ENCODE results near the gene ANKRD66.

ANKRD66 gene

GRCh38 chr6:46793138-46793537 is 46.4 kb downstream of the ANKRD66 start, which contains the start of gene MEP1A:
MEP1A (plus strand) TSS chr6:46793389; CDS start chr6:46793399, 10 bp downstream.
- no peak within 1 kb of the TSS for H3K4me3 Mint-ChIP-seq
- H3K27me3 Mint-ChIP-seq (ENCODE audit: low read depth): peaks cover 3% of the 10 kb centered on the region
- no peaks in the 10 kb centered on the region for H3K4me1 Mint-ChIP-seq
- no peaks in the 10 kb centered on the region for H3K9me3 Mint-ChIP-seq
- H3K27ac Mint-ChIP-seq: no peak within 1 kb of the TSS
- TF ChIP-seq CTCF (IDR thresholded peaks at IDR 0.05; ENCODE audit: unreplicated experiment in 3 of 3): no peak
- no peaks in the 10 kb centered on the region for H3K36me3 Mint-ChIP-seq (ENCODE audit: low read depth)

- Mint-ChIP-seq H3K27me3 (ENCODE audit: low read depth) (peaks cover 3% of the 10 kb centered on the region), H3K27ac (no peak overlapping the region), H3K9me3 (no peaks in the 10 kb centered on the region), H3K4me3 (no peak overlapping the region), H3K4me1 (no peaks in the 10 kb centered on the region), H3K36me3 (ENCODE audit: low read depth) (no peaks in the 10 kb centered on the region)
- no peak for TF ChIP-seq CTCF (IDR thresholded peaks at IDR 0.05; ENCODE audit: unreplicated experiment in 3 of 3)
Measured at GRCh38 chr6:46794068-46794467, 47.3 kb downstream of the ANKRD66 start.

GRCh38 chr6:46795816-46796215 is 49.1 kb downstream of the ANKRD66 start:
- H3K36me3 Mint-ChIP-seq (ENCODE audit: low read depth): no peaks in the 10 kb centered on the region
- H3K9me3 Mint-ChIP-seq: no peaks in the 10 kb centered on the region
- no peak for TF ChIP-seq CTCF (IDR thresholded peaks at IDR 0.05; ENCODE audit: unreplicated experiment in 3 of 3)
- no peak overlapping the region for H3K27ac Mint-ChIP-seq
- H3K4me1 Mint-ChIP-seq: no peaks in the 10 kb centered on the region
- H3K27me3 Mint-ChIP-seq (ENCODE audit: low read depth): peaks cover 3% of the 10 kb centered on the region
- H3K4me3 Mint-ChIP-seq: no peak overlapping the region

- no peak for TF ChIP-seq CTCF (IDR thresholded peaks at IDR 0.05; ENCODE audit: unreplicated experiment in 3 of 3)
- Mint-ChIP-seq H3K4me1 (no peaks in the 10 kb centered on the region), H3K27ac (no peak overlapping the region), H3K27me3 (ENCODE audit: low read depth) (peaks cover 3% of the 10 kb centered on the region), H3K9me3 (no peaks in the 10 kb centered on the region), H3K36me3 (ENCODE audit: low read depth) (no peaks in the 10 kb centered on the region), H3K4me3 (no peak overlapping the region)
Measured at GRCh38 chr6:46796848-46797580, 50.3 kb downstream of the ANKRD66 start.

- Mint-ChIP-seq H3K4me1 (no peaks in the 10 kb centered on the region), H3K36me3 (ENCODE audit: low read depth) (no peaks in the 10 kb centered on the region), H3K4me3 (no peak overlapping the region), H3K9me3 (no peaks in the 10 kb centered on the region), H3K27ac (no peak overlapping the region), H3K27me3 (ENCODE audit: low read depth) (peaks cover 3% of the 10 kb centered on the region)
- TF ChIP-seq CTCF (IDR thresholded peaks at IDR 0.05; ENCODE audit: unreplicated experiment in 3 of 3): no peak
Measured at GRCh38 chr6:46799657-46800056, 52.9 kb downstream of the ANKRD66 start.

- H3K9me3 Mint-ChIP-seq: peaks cover 12% of the 10 kb centered on the region
- peaks cover 4% of the 10 kb centered on the region for H3K27me3 Mint-ChIP-seq (ENCODE audit: low read depth)
- no peaks in the 10 kb centered on the region for H3K4me1 Mint-ChIP-seq
- no peak overlapping the region for H3K27ac Mint-ChIP-seq
- no peaks in the 10 kb centered on the region for H3K36me3 Mint-ChIP-seq (ENCODE audit: low read depth)
- TF ChIP-seq CTCF (IDR thresholded peaks at IDR 0.05; ENCODE audit: unreplicated experiment in 3 of 3): no peak
- H3K4me3 Mint-ChIP-seq: no peak overlapping the region
Measured at GRCh38 chr6:46808806-46809205, 62.1 kb downstream of the ANKRD66 start.

All from nephron (organoid).